Upper lobe of left lung (tissue), 4 donors: ENCODE data around the gene CUEDC1.

Experiments
- CTCF ChIP-seq, 6 experiments: fragments of 450-650 bp in 4 of 6; fragments of 200-600 bp in 2 of 6; sonication (generic) in 2 of 6; IDR thresholded peaks; one replicate each; pipeline ENCODE4 v1.5.1; 2016 to 2019; ENCODE audit warnings: antibody characterized with exemption in 6 of 6
- POLR2A ChIP-seq, 4 donors: fragments of 450-650 bp; IDR thresholded peaks; one replicate each; pipeline ENCODE4 v1.5.1; 2016 to 2017; ENCODE audit warnings: antibody characterized with exemption in 4 of 4, mild to moderate bottlenecking in 2 of 4

DNA sequence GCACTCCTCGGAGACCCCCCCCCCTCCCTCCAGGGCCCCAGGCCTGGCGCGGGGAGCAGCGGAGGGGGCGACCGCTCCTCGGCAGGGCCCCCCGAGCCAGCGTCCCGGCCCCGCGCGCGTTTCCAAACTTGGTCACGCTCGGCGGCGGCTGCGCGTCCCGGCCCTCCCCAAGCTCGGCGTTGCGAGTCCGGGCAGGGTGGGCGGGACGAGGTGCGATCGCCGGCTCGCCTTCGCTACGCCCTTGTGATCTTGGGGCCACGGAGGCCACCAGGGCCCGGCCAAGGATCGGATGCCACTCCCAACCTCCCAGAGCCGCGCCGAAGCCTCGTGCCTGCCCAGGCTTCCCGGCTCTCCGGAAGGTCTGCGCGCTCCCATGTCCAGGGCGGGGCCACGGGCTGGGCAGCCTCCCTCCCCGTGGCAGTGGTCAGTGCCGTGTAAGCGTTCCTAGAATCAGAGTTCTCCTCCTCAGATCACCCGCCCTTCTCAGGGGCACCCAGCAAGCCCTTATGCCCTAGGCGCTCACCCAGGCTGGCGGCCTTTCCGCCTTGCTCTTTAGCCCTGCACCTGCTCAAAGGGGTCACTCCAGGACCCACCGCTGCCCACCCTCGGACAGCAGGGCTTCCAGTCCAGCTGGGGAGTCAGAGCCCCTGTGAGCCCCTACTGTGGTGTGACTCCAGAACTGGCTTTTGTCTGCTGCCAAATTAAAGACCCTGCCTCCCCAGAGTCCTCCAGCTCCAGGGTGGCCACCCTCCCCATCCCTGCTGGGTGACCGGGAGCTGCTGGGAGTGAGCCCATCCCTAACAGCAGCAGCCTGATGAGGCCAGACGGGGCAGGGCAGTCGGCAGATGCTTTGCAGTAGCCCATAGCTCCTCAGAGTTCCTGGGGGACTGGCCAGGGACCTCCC is 93.2 kb downstream of the CUEDC1 start:
- TF ChIP-seq CTCF (IDR thresholded peaks at IDR 0.05) (no peak), POLR2A (IDR thresholded peaks at IDR 0.05) (peak in 2 of 4 donors; percentile 14 to 55)
